Muscle layer of duodenum (tissue), 2 donors: ENCODE results near the gene PCDH9.

Source experiments
- H3K27ac ChIP-seq: one replicate; pipeline ENCODE4 v1.7.0; 2013; ENCODE audit warnings: mild to moderate bottlenecking, low read length
- H3K27me3 ChIP-seq: one replicate; pipeline ENCODE4 v1.7.0; 2013; ENCODE audit warnings: low read depth, mild to moderate bottlenecking, control low read depth, low read length
- H3K36me3 ChIP-seq, 2 donors: one replicate each; pipeline ENCODE4 v1.7.0; 2013; ENCODE audit warnings: low read length in 2 of 2, control low read depth in 1 of 2, mild to moderate bottlenecking in 1 of 2; ENCODE audit not compliant: insufficient read depth in 2 of 2, control insufficient read depth in 1 of 2
- H3K4me1 ChIP-seq, 2 donors: one replicate each; pipeline ENCODE4 v1.7.0; 2013; ENCODE audit warnings: low read length in 2 of 2, mild to moderate bottlenecking in 2 of 2, control low read depth in 1 of 2, moderate library complexity in 1 of 2; ENCODE audit not compliant: insufficient read depth in 2 of 2, control insufficient read depth in 1 of 2
- H3K4me3 ChIP-seq, 2 donors: one replicate each; pipeline ENCODE4 v1.7.0; 2013; ENCODE audit warnings: low read length in 2 of 2, low read depth in 1 of 2, mild to moderate bottlenecking in 1 of 2
- H3K9me3 ChIP-seq, 2 donors: one replicate each; pipeline ENCODE4 v1.7.0; 2013; ENCODE audit warnings: low read length in 2 of 2, control low read depth in 1 of 2, mild to moderate bottlenecking in 1 of 2; ENCODE audit not compliant: control insufficient read depth in 1 of 2
- donor health status: healthy.

PCDH9 gene

GRCh38 chr13:66994517-66995202 lies 235.5 kb downstream of the PCDH9 start:
- Histone ChIP-seq H3K4me3 (peak overlapping the region; percentile 40 to 52), H3K36me3 (no peaks in the 10 kb centered on the region), H3K27ac (no peak overlapping the region), H3K9me3 (no peaks in the 10 kb centered on the region), H3K27me3 (no peaks in the 10 kb centered on the region), H3K4me1 (peaks cover 0 to 8% of the 10 kb centered on the region in 2 donors)

- peak overlapping the region; percentile 40 to 52 for H3K4me3 ChIP-seq
- H3K4me1 ChIP-seq, result peaks cover 0 to 8% of the 10 kb centered on the region in 2 donors
- H3K27me3 ChIP-seq, result no peaks in the 10 kb centered on the region
- no peaks in the 10 kb centered on the region for H3K9me3 ChIP-seq
- no peak overlapping the region for H3K27ac ChIP-seq
- no peaks in the 10 kb centered on the region for H3K36me3 ChIP-seq
Observed at GRCh38 chr13:66994097-66994496, 236.0 kb downstream of the PCDH9 start.

DNA sequence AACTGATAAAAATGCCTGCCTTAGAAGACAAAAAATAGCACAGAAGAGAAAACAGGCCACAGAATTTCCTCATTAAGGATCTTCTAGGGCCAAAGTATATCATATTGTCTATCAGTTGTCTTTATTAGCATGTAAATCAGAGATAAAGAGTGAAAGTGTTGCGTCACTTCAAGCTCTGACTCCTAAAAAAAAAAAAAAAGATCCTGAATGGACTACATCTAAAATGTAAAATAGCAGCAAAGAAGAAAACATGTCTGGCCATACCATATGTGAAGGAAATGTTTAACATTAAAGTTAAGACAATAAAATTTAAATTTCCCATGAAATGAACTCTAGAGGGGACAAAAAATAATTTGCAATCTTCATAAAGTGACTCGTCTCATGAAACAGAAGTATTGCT lies 237.4 kb downstream of the PCDH9 start:
- Histone ChIP-seq H3K27ac (no peak overlapping the region), H3K9me3 (no peaks in the 10 kb centered on the region), H3K4me1 (peaks cover 0 to 8% of the 10 kb centered on the region in 2 donors)

DNA sequence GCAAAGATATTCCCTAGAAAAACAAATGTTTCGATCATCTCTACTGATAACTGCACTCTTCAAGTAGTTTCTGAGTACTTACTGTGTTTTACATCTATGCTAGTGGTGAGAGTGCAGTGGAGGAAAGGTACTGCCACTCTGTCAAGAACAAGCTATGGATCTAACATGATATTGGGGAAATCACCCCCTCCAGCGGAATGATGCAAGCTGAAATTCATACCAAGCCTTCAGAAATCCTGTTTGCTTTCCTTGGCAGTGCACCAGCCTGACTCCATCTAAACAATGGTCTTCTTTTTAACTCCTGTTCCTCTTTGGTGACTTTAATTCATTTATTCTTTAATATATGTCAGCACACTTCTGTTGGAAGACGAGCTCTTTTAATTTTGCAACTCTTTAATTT lies 238.0 kb downstream of the PCDH9 start:
- H3K27ac ChIP-seq, result no peak overlapping the region
- H3K36me3 ChIP-seq, result no peaks in the 10 kb centered on the region
- no peaks in the 10 kb centered on the region for H3K9me3 ChIP-seq
- H3K27me3 ChIP-seq, result no peaks in the 10 kb centered on the region
- peaks cover 0 to 8% of the 10 kb centered on the region in 2 donors for H3K4me1 ChIP-seq
- H3K4me3 ChIP-seq, result no peak overlapping the region

More for the DNA sequence above, 237.4 kb downstream of the PCDH9 start:
- Histone ChIP-seq H3K36me3 (no peaks in the 10 kb centered on the region), H3K4me3 (no peak overlapping the region), H3K27me3 (no peaks in the 10 kb centered on the region)

DNA sequence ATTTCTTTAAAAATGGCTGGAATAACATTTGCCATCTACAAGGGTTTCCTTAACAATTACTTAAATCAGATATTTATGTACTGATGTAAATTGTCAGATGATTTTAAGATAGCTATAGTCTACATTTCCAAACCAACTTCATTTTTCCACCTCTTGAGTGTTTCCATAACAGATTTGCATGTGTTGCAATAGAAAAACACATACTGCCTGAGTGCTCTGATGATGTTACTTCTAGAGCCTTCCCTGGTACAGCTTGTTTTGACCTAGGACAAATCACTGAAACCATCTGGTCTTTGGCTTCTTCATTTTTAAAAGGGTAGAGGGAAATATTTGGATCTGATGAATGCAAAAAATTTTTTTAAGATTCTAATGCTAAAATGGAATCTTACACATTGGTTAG lies 245.9 kb downstream of the PCDH9 start:
- Histone ChIP-seq H3K4me1 (no peaks in the 10 kb centered on the region), H3K27me3 (no peaks in the 10 kb centered on the region), H3K36me3 (no peaks in the 10 kb centered on the region), H3K4me3 (no peak overlapping the region), H3K9me3 (no peaks in the 10 kb centered on the region), H3K27ac (no peak overlapping the region)

GRCh38 chr13:66981912-66982311 lies 248.2 kb downstream of the PCDH9 start:
- no peaks in the 10 kb centered on the region for H3K36me3 ChIP-seq
- H3K4me1 ChIP-seq, result no peaks in the 10 kb centered on the region
- H3K9me3 ChIP-seq, result no peaks in the 10 kb centered on the region
- H3K27me3 ChIP-seq, result no peaks in the 10 kb centered on the region
- H3K27ac ChIP-seq, result no peak overlapping the region
- H3K4me3 ChIP-seq, result no peak overlapping the region

DNA sequence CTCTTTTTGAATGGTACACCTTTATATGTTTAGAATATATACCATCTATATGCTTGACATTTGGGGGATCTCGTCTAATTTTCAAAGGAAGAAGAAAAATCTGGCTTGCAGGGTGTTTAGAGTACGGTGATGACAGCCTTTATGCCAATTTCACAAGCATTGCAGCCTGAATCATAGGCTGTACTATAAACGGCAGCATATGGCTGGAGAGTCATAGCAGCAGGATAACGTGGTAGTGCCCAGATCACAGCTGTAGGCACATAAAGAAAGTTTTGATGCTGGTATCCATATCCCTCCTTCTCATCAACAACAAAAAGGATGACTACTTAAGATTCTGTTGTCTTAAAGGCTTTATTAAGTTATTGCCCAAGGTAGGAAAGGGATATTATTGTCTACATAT lies 253.0 kb downstream of the PCDH9 start:
- no peak overlapping the region for H3K27ac ChIP-seq
- no peaks in the 10 kb centered on the region for H3K27me3 ChIP-seq
- no peaks in the 10 kb centered on the region for H3K4me1 ChIP-seq
- H3K9me3 ChIP-seq, result no peaks in the 10 kb centered on the region
- H3K4me3 ChIP-seq, result no peak overlapping the region
- no peaks in the 10 kb centered on the region for H3K36me3 ChIP-seq

- Histone ChIP-seq H3K27ac (no peak overlapping the region), H3K27me3 (no peaks in the 10 kb centered on the region), H3K4me1 (no peaks in the 10 kb centered on the region), H3K9me3 (no peaks in the 10 kb centered on the region), H3K4me3 (no peak overlapping the region), H3K36me3 (no peaks in the 10 kb centered on the region)
Observed at GRCh38 chr13:66974889-66975288, 255.2 kb downstream of the PCDH9 start.

- no peaks in the 10 kb centered on the region for H3K36me3 ChIP-seq
- no peak overlapping the region for H3K27ac ChIP-seq
Observed at GRCh38 chr13:66974174-66974573, 256.0 kb downstream of the PCDH9 start.

DNA sequence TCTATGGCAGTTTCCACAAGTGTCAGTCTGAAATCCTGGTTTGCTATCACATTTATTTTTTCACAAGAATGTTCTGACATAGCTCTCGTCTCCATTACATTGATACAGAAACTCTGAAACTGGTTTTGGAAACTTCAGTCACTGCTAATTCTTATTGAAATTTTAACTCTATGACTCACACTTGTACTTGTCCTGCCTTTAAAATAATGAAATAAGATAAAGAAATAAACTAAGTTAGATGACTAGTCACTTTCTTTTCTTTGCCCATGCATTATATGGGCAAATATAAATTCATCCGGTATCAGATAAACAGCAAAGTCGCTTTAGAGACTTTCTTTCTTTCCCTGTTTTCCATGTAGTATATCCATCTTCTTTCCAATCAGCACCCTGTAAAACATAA lies 257.5 kb downstream of the PCDH9 start:
- Histone ChIP-seq H3K27me3 (no peaks in the 10 kb centered on the region), H3K4me1 (no peaks in the 10 kb centered on the region), H3K9me3 (no peaks in the 10 kb centered on the region), H3K27ac (no peak overlapping the region), H3K36me3 (no peaks in the 10 kb centered on the region), H3K4me3 (no peak overlapping the region)

More at GRCh38 chr13:66974174-66974573, 256.0 kb downstream of the PCDH9 start:
- Histone ChIP-seq H3K27me3 (no peaks in the 10 kb centered on the region), H3K9me3 (no peaks in the 10 kb centered on the region), H3K4me1 (no peaks in the 10 kb centered on the region), H3K4me3 (no peak overlapping the region)

GRCh38 chr13:66971004-66971403 lies 259.1 kb downstream of the PCDH9 start:
- H3K27ac ChIP-seq, result no peak overlapping the region
- no peaks in the 10 kb centered on the region for H3K27me3 ChIP-seq
- H3K9me3 ChIP-seq, result no peaks in the 10 kb centered on the region
- no peak overlapping the region for H3K4me3 ChIP-seq
- H3K36me3 ChIP-seq, result no peaks in the 10 kb centered on the region
- H3K4me1 ChIP-seq, result no peaks in the 10 kb centered on the region

GRCh38 chr13:66969291-66969690 lies 260.8 kb downstream of the PCDH9 start:
- H3K36me3 ChIP-seq, result no peaks in the 10 kb centered on the region
- no peaks in the 10 kb centered on the region for H3K4me1 ChIP-seq
- no peak overlapping the region for H3K4me3 ChIP-seq
- H3K27me3 ChIP-seq, result no peaks in the 10 kb centered on the region
- no peak overlapping the region for H3K27ac ChIP-seq
- no peaks in the 10 kb centered on the region for H3K9me3 ChIP-seq
